GM12874 (cell line): ENCODE measurements around the gene PODNL1.

Source experiments
- TF ChIP-seq, protein P1 (sequence below): IDR thresholded peaks from 2 replicates; pipeline ENCODE4 v1.5.1; 2011; ENCODE audit warnings: low read depth, mild to moderate bottlenecking, control low read depth, low read length, moderate library complexity; ENCODE audit not compliant: insufficient read depth

PODNL1 gene

DNA sequence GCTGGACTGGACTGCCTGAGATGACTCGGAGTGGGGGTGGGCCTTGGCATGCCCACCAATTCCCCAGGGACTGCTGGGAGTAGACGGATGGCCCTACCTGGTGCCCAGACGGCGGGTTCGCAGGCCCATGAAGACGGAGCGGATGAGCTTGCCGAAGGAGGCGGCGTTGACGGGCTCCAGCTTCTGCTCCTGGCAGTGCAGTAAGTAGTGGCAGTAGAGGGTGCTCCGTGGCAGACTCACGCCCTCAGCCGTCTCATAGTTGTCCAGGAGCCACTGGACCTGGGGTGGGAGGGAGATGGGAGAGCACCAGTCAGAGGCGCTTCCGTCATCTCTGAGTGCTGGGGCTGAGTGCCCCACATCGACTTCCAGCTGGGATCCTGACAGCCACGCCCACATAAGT is 31.7 kb upstream of the PODNL1 start:
- TF ChIP-seq, protein P1, sequence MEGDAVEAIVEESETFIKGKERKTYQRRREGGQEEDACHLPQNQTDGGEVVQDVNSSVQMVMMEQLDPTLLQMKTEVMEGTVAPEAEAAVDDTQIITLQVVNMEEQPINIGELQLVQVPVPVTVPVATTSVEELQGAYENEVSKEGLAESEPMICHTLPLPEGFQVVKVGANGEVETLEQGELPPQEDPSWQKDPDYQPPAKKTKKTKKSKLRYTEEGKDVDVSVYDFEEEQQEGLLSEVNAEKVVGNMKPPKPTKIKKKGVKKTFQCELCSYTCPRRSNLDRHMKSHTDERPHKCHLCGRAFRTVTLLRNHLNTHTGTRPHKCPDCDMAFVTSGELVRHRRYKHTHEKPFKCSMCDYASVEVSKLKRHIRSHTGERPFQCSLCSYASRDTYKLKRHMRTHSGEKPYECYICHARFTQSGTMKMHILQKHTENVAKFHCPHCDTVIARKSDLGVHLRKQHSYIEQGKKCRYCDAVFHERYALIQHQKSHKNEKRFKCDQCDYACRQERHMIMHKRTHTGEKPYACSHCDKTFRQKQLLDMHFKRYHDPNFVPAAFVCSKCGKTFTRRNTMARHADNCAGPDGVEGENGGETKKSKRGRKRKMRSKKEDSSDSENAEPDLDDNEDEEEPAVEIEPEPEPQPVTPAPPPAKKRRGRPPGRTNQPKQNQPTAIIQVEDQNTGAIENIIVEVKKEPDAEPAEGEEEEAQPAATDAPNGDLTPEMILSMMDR: no peak

DNA sequence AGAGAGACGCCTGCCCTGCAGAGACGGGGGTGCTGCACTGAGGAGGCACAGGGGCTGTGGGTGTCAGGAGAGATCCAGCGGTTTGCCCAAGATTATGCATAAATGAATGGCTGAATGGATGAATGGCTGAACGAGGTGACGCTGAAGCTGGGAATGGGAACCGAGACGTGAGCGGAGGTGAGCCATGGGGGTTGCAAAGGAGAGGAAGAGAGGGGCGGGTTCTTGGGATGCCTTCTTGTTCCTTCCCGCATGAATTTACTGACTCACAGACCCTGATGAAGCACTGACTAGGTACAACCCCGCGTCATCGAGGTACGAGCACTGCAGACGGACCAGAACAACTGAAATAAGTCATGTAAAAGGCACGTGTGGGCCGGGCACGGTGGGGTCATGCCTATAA is 30.8 kb upstream of the PODNL1 start:
- TF ChIP-seq, protein P1: no peak

DNA sequence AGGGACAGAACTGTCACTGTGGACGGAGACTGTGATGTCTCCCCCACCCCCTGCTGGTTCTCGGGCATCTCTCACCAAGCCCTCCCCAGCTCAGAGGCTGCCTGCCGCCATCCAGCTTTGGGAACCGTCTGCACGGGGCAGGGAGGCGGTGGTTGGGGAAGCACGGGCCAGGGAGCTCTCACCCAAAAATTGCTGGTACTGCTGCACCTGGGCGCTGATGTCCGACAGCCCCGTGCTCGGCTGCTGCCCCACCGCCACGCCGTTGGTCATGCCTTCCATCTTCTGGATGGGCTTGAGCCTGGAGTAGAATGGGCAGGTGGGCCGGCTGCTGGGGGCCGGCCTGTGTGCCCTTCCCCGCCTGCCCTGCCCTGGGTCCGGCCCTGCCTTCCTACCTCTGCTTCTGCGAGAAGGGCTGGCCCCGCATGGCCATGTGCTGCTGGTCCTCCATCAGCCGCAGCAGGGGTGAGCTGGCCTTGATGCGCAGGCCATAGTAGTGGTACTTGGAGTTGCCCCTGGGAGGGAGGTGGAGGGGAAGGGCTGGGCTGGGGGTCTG is 30.2 kb upstream of the PODNL1 start:
- TF ChIP-seq, protein P1: no peak

DNA sequence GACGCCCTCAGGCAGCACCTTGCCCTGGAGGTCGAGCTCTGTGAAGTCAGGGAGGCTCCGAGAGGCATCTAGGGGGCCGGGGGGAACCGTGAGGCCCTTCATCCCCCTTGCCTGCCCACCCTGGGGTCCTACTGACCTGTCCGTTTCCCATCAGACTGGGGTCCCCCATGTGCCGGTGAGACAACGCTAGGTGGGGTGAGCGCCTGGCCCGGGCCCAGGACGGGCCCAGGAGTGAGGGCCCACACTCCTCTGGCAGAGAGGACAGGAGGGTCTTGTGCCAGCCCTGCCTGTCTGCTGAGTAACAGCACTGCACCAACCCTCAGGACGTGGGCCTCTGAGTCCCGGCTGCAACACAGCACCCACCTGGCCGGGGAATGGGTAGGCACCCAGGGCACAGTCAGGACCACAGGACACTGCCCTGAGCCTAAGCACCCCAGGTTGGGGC is 28.5 kb upstream of the PODNL1 start:
- TF ChIP-seq, protein P1: no peak

DNA sequence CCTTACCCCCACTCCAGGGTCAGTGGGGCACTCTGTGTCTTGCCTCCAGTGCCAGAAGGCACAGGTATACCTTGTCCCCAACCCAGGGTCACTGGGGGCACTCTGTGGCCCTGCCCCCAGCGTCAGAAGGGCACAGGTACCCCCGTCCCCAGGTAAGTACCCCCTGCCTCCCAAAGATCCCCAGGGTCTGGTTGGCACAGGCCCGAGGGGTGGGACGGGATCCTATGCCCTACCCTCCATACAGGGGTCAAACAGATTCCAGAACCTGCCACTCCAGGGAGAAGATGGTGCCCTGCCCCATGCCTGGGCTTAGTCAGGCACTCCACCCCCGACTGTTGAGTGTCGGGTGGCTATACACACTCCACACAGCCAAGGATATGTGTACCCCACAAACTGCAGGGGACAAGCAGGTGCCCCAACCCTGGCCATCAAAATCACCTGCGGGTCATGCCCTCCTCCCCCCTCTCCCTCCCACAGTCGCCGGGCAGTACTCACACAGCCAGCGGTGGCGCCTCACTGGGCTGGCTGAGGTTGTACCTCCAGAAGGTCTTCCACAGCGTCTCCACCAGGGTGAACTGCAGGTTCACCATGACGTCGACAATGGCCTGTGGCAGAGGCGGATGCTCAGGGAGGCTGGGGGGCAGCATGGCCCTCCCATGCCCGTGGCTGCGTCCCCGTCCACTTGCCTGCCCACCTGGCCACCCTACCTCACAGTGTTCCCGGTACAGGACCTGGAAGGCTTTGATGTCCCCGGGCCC is 27.9 kb upstream of the PODNL1 start:
- TF ChIP-seq, protein P1: no peak

DNA sequence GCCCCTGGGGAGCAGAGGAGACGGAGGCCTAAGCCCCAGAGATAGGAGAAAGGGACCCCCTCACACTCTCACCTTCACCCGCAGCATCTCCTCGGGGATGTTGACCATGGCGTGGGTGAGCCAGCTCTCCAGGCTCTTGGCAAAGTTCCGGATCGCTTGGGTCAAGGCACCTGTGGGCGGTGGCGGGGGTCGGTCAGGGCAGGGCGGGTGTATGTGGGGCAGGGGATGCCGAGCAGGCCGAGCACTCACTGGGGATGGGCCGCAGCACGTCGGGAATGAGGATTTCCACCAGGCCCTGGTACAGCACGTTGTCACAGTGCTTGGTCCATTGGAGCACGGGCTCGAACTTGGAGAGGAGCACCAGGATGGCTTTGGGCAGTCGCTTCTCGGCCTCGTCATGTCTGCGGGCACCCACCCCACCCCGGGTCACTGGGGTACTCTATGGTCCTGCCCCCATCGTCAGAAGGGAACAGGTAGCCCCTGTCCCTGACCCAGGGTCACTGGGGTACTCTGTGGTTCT is 27.2 kb upstream of the PODNL1 start:
- TF ChIP-seq, protein P1: no peak

DNA sequence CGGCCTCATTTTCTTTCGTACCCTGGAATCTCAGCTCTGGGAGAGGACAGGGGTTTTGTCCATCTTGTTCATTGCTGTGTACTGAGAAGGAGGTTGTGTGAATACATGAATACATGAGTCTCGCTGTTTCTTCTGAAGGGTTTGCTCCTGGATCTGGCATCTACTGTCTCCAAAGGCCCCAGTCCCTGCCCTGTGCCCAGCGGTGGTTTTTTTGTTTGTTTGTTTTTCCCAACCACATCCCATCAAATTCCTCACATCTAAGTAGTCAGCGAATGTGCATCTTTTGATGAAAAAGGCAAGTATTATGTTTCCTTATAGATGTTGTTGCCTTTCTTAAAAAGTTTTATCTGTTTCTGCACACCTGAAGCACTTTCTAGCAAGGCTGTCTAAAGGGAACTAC is 26.6 kb upstream of the PODNL1 start:
- TF ChIP-seq, protein P1: no peak
